Glutamatergic neuron (in vitro differentiated cells): ENCODE measurements around the gene ABCG1. TPM values are rescaled to one million over a fixed set of nuclear protein-coding genes. Genes with fewer than 3 reads are reported as not detected.

Experiments
- DNase-seq: peaks from one replicate; pipeline ENCODE4 v3.0.0; 2022
- H3K27ac Mint-ChIP-seq: one replicate; pipeline ENCODE4 v1.8.0; 2020; ENCODE audit warnings: mild to moderate bottlenecking, mixed read lengths, inconsistent platforms; ENCODE audit not compliant: unreplicated experiment
- H3K27me3 Mint-ChIP-seq: one replicate; pipeline ENCODE4 v1.8.0; 2020; ENCODE audit warnings: mild to moderate bottlenecking, moderate library complexity, mixed read lengths, inconsistent platforms; ENCODE audit not compliant: unreplicated experiment
- H3K36me3 Mint-ChIP-seq: one replicate; pipeline ENCODE4 v1.8.0; 2020; ENCODE audit warnings: mild to moderate bottlenecking, mixed read lengths, inconsistent platforms; ENCODE audit not compliant: unreplicated experiment
- H3K4me1 Mint-ChIP-seq: one replicate; pipeline ENCODE4 v1.8.0; 2020; ENCODE audit warnings: mild to moderate bottlenecking, low read depth, mixed read lengths, inconsistent platforms; ENCODE audit not compliant: unreplicated experiment
- H3K4me3 Mint-ChIP-seq: one replicate; pipeline ENCODE4 v1.8.0; 2020; ENCODE audit warnings: mild to moderate bottlenecking, mixed read lengths, inconsistent platforms; ENCODE audit not compliant: unreplicated experiment
- H3K9me3 Mint-ChIP-seq: one replicate; pipeline ENCODE4 v1.8.0; 2020; ENCODE audit warnings: mild to moderate bottlenecking, moderate library complexity, mixed read lengths, inconsistent platforms; ENCODE audit not compliant: unreplicated experiment
- total RNA-seq: library from RNA; stranded (reverse); fragmentation: NEBNext Ultra II Directional; extraction: Animal tissue kit (Norgen Biotek cat#: 25700); gene quantifications from one replicate; pipeline ENCODE4 v1.2.1, GENCODE V29; 2021; ENCODE audit not compliant: unreplicated experiment
- TF ChIP-seq, protein P1 (sequence below): fragments of 200-600 bp; sonication (generic); IDR thresholded peaks from one replicate; pipeline ENCODE4 v1.5.0; 2021; ENCODE audit not compliant: partially characterized antibody, unreplicated experiment

Gene ABCG1
- total RNA-seq, 1 donor from 2014 or later, result 31.9 TPM

DNA sequence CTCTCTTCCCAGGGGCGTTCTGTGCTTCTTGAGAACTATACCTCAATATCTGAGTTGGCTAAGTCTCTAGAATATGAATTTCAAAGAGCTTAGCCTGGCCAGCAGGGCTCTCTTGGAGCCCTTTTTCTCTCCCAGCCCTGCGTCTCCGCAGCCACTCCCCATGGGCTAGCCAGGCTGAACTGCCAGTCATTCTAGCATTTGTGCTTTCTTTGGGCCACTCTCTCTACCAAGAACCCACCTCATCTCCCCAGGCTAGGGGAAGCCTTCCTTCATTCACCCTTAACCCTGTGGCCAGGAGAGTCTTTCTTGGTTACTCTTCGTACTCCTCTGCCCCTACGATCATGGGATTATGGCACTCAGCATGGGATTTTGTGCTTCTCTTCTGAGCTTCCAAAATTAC lies 18.2 kb downstream of the ABCG1 start:
- Mint-ChIP-seq H3K27ac (no peak overlapping the region), H3K36me3 (peaks cover 4% of the 10 kb centered on the region), H3K9me3 (peaks cover 3% of the 10 kb centered on the region), H3K27me3 (peaks cover 5% of the 10 kb centered on the region), H3K4me3 (peak overlapping the region; percentile 28), H3K4me1 (peaks cover 31% of the 10 kb centered on the region)
- DNase-seq, result no peak
- TF ChIP-seq, protein P1, sequence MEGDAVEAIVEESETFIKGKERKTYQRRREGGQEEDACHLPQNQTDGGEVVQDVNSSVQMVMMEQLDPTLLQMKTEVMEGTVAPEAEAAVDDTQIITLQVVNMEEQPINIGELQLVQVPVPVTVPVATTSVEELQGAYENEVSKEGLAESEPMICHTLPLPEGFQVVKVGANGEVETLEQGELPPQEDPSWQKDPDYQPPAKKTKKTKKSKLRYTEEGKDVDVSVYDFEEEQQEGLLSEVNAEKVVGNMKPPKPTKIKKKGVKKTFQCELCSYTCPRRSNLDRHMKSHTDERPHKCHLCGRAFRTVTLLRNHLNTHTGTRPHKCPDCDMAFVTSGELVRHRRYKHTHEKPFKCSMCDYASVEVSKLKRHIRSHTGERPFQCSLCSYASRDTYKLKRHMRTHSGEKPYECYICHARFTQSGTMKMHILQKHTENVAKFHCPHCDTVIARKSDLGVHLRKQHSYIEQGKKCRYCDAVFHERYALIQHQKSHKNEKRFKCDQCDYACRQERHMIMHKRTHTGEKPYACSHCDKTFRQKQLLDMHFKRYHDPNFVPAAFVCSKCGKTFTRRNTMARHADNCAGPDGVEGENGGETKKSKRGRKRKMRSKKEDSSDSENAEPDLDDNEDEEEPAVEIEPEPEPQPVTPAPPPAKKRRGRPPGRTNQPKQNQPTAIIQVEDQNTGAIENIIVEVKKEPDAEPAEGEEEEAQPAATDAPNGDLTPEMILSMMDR, result no peak

DNA sequence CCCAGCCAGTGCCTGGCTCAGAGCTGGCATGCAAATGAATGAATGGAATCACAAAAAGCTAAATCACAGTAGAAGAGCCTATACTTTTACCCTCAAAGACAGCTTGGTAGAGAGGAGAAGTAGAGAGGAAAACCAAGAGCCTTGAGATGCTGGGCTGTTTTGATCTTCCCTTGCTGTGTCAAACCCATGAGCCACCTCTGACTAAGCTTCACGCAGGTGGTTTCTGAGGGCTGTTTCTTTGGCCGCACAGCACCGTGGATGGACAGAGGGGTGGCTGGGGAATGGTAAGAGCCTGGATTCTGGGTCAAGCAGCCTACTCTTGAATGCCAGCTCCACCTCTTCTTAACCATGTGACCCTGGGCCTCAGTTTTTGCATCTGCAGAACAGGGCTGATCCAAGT lies 18.6 kb downstream of the ABCG1 start:
- TF ChIP-seq, protein P1, result no peak
- Mint-ChIP-seq H3K9me3 (peaks cover 2% of the 10 kb centered on the region), H3K4me3 (peak overlapping the region; percentile 28), H3K4me1 (peaks cover 29% of the 10 kb centered on the region), H3K36me3 (peaks cover 2% of the 10 kb centered on the region), H3K27me3 (peaks cover 5% of the 10 kb centered on the region), H3K27ac (no peak overlapping the region)
- DNase-seq, result no peak

DNA sequence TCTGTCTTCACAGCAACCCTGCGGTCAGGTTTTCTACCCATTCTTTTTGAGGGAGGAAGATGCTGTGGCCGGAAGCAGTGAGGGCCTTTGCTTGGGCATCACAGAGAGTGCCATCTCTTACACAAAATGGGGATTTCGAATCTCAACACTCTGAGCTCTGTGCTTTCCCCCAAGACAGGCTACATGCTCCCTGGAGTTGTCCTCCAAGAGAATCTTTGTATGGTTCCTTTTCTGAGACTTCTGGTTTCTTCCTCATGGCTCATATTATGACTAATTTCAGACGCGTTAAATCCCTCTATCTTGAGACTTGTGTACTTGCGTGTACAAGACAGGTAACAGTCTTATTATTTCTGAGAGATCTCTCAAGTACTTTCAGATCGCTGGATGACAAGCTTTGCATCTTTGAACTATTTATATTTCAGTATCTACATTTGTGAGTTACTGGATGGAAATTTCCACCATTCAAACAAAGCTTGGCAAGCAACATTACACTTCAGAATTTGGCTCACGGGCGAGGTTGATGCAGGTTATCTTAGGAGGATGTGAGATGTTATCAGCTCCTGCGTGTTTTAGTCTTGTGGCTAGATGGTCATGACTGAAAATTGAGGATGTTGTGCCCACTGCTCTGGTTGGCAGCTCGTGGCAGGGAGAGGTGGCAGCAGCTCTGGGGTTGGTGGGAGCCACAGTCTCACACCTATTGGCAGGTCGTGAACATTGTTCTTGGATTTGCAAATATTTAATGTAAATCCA lies 19.4 kb downstream of the ABCG1 start:
- TF ChIP-seq, protein P1, result no peak
- Mint-ChIP-seq H3K27ac (no peak overlapping the region), H3K4me3 (no peak overlapping the region), H3K9me3 (peaks cover 1% of the 10 kb centered on the region), H3K27me3 (peaks cover 5% of the 10 kb centered on the region), H3K36me3 (no peaks in the 10 kb centered on the region), H3K4me1 (peaks cover 24% of the 10 kb centered on the region)
- no peak for DNase-seq

DNA sequence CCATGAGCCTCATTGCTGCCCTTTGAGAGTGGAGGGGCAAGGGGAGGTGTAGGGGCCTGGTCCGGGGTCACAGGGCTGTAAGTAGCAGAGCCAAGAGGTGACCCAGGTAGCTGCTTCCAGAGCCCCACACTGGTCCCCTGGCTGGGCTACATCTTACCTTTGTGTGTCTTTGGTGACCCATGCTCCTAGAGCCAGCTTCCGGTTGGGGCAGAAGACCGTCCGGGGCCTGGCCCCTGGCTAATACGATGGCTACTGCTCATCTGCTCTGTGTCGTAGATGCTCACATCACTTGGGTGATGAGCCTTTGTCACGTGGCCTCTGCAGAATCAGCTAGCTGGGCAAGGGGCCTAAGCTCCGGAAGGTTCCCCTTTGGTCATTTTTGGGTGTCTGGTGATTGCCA lies 20.6 kb downstream of the ABCG1 start:
- H3K27ac Mint-ChIP-seq, result no peak overlapping the region
- H3K4me1 Mint-ChIP-seq, result peaks cover 22% of the 10 kb centered on the region
- H3K4me3 Mint-ChIP-seq, result no peak overlapping the region
- DNase-seq, result no peak
- TF ChIP-seq, protein P1, result no peak
- no peaks in the 10 kb centered on the region for H3K36me3 Mint-ChIP-seq
- H3K27me3 Mint-ChIP-seq, result peaks cover 5% of the 10 kb centered on the region
- H3K9me3 Mint-ChIP-seq, result peaks cover 1% of the 10 kb centered on the region

DNA sequence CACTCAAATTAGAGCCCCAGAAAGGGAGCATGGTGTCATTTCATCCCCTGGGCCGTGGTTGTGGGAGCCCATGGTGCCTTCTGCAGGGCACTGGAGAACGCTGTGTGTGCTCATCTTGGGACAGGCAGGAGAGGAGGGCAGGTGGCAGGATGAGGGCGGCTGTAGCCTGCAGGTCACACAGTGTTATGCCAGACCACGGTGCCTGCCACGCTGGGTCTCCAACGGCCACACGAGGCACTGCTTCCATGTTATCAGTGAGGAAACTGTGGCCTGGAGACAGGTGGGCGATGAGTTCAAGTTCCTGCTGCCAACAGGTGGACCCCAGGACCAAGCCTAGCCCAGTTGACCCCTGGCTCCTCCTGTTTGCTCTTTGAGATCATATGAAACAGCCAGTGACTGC lies 21.0 kb downstream of the ABCG1 start:
- no peaks in the 10 kb centered on the region for H3K36me3 Mint-ChIP-seq
- TF ChIP-seq, protein P1, result no peak
- no peak overlapping the region for H3K27ac Mint-ChIP-seq
- no peak overlapping the region for H3K4me3 Mint-ChIP-seq
- peaks cover 1% of the 10 kb centered on the region for H3K9me3 Mint-ChIP-seq
- peaks cover 24% of the 10 kb centered on the region for H3K4me1 Mint-ChIP-seq
- DNase-seq, result no peak
- peaks cover 5% of the 10 kb centered on the region for H3K27me3 Mint-ChIP-seq
